HepG2 (cell line): ENCODE results near the gene CSPG5. TPM values are rescaled to one million over a fixed set of nuclear protein-coding genes. Genes with fewer than 3 reads are reported as not detected.
A peak's percentile ranks its signal among the peaks of the same experiment; 100 is the strongest.

Experiments used
- CBFB ChIP-seq: sonication (generic); formaldehyde crosslinking; IDR thresholded peaks from 2 replicates; pipeline ENCODE4 v1.4.0; 2020; ENCODE audit warnings: missing genetic modification reagents
- GABPA ChIP-seq, 2 experiments: IDR thresholded peaks; 2 replicates each; pipeline ENCODE4 v1.6.1; 2011 to 2016; ENCODE audit warnings: low read depth in 2 of 2, low read length in 1 of 2, missing biosample characterization in 1 of 2, missing genetic modification characterization in 1 of 2
- KDM5A ChIP-seq: fragments of 200-600 bp; sonication (generic); IDR thresholded peaks from 2 replicates; pipeline ENCODE4 v1.7.0; 2018; ENCODE audit warnings: antibody characterized with exemption, mild to moderate bottlenecking, low read length, borderline replicate concordance
- LCORL ChIP-seq, 2 experiments: fragments of 450-650 bp in 1 of 2; sonication (generic) in 1 of 2; formaldehyde crosslinking in 1 of 2; IDR thresholded peaks; 2 replicates each; pipeline versions ENCODE4 v1.5.0 to v1.6.1; 2017 to 2020; ENCODE audit warnings: antibody characterized with exemption in 1 of 2, missing genetic modification reagents in 1 of 2
- NR2F6 ChIP-seq, 2 experiments: IDR thresholded peaks; 2 replicates each; pipeline ENCODE4 v1.6.1; 2016; ENCODE audit warnings: antibody characterized with exemption in 1 of 2, mild to moderate bottlenecking in 1 of 2
- POLR2AphosphoS2 ChIP-seq: IDR thresholded peaks from 2 replicates; pipeline ENCODE4 v1.6.1; 2011; ENCODE audit warnings: low read depth, low read length, improper control_type of control experiment
- PRPF4 ChIP-seq: fragments of 200-400 bp; formaldehyde crosslinking; IDR thresholded peaks from 2 replicates; pipeline ENCODE4 v1.6.1; 2016; ENCODE audit warnings: low read length, low read depth; ENCODE audit not compliant: poor library complexity, severe bottlenecking
- RARA ChIP-seq: IDR thresholded peaks from 2 replicates; pipeline ENCODE4 v1.6.1; 2016; ENCODE audit warnings: missing genetic modification reagents, missing compliant biosample characterization
- RNF2 ChIP-seq: fragments of 450-650 bp; conservative IDR thresholded peaks from 2 replicates; pipeline ENCODE4 v1.6.1; 2016; ENCODE audit warnings: low read depth
- SIN3B ChIP-seq: fragments of 150-350 bp; IDR thresholded peaks from 2 replicates; pipeline ENCODE4 v1.6.1; 2014; ENCODE audit warnings: low read length
- TP53 ChIP-seq: sonication (generic); formaldehyde crosslinking; conservative IDR thresholded peaks from 2 replicates; pipeline ENCODE4 v1.4.0; 2020; ENCODE audit warnings: missing genetic modification reagents
- ZBTB38 ChIP-seq: sonication (generic); formaldehyde crosslinking; IDR thresholded peaks from 2 replicates; pipeline ENCODE4 v1.5.1; 2020; ENCODE audit warnings: mild to moderate bottlenecking, missing genetic modification reagents
- ZBTB8A ChIP-seq: sonication (generic); formaldehyde crosslinking; IDR thresholded peaks from 2 replicates; pipeline ENCODE4 v1.4.0; 2020; ENCODE audit warnings: mild to moderate bottlenecking, low read depth, missing genetic modification reagents, borderline replicate concordance
- ZNF331 ChIP-seq: sonication (generic); formaldehyde crosslinking; IDR thresholded peaks from 2 replicates; pipeline ENCODE4 v1.4.0; 2020; ENCODE audit warnings: missing genetic modification reagents
- ZNF777 ChIP-seq: sonication (generic); formaldehyde crosslinking; IDR thresholded peaks from 2 replicates; pipeline ENCODE4 v1.4.0; 2020; ENCODE audit warnings: missing genetic modification reagents
- polyA plus RNA-seq, 8 experiments: library from polyadenylated mRNA; depleted of rRNA in 3 of 8; stranded (reverse) in 7 of 8; unstranded in 1 of 8; fragments of >200 nt; fragmentation: Illumina TruSeq in 4 of 8; extraction: Trizol in 4 of 8; gene quantifications; 2 replicates each; pipeline versions ENCODE4 v1.2.1 to v1.2.3, GENCODE V29; 2011 to 2016; ENCODE audit warnings: low read depth in 4 of 8, missing spikeins in 1 of 8, mixed read lengths in 1 of 8; ENCODE audit not compliant: insufficient read depth in 1 of 8
- total RNA-seq, 5 experiments: library from RNA; depleted of rRNA; stranded (reverse); fragments of >200 nt; fragmentation: Illumina TruSeq; extraction: Trizol; gene quantifications; 2 replicates each; pipeline ENCODE4 v1.2.3, GENCODE V29; 2016; ENCODE audit warnings: low read depth in 1 of 5
- TF ChIP-seq, protein P1 (sequence below), 2 experiments: fragments of 450-650 bp in 1 of 2; sonication (generic) in 1 of 2; formaldehyde crosslinking in 1 of 2; IDR thresholded peaks; 2 replicates each; pipeline versions ENCODE4 v1.6.1 to v1.8.0; 2016 to 2022; ENCODE audit warnings: antibody characterized with exemption in 1 of 2, mild to moderate bottlenecking in 1 of 2, missing genetic modification reagents in 1 of 2
- TF ChIP-seq, protein P2 (sequence below): sonication (generic); formaldehyde crosslinking; IDR thresholded peaks from 2 replicates; pipeline ENCODE4 v1.4.0; 2020; ENCODE audit warnings: mild to moderate bottlenecking, low read depth, missing genetic modification reagents

Gene CSPG5
- total and polyA plus RNA-seq, 2 of the 13 experiments (the other 11 are each of a cell fraction or from before 2014, with no cell fraction given): 0.07 to 0.15 TPM

DNA sequence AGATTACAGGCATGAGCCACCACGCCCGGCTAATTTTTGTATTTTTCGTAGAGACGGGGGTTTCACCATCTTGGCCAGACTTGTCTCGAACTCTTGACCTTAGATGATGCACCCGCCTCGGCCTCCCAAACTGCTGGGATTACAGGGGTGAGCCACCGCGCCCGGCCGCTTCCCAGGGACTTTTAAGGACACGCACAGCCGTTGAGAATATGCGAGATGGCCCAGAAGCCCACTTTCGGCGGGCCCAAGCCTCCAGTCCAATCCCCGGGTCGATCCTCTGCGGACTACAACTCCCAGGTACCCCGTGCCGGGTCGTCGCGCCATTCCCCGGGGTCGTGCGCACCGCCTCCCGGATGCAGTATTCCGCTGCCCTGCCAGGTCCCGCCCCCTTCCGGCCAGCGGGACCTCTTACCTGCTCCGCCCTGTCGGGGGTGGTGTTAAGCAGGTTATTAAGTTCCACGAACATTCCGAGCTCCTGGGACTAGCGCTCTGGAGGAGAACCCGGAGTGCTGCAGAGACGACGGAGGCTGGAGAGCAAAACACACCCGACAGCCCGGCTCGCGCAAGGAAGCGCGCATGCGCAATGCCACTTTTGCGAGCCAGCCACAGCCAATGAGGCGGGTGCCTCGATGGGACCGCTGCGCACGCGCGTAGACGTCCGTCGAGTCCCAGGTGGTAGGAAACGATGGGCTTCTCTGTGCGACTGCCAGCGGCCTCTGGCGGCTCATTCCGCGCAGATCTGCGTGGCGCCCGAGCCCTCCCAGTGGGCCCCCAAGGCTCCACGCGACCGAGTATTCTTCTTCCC, 65.3 kb downstream of the CSPG5 start, which contains the start of gene ELP6 (continued):
- 0 out of 2 replicates have a peak, but pooled peaks have one; percentile 35 for TF ChIP-seq RNF2
- no peak; the same call in 1 of the 2 replicates for TF ChIP-seq SIN3B
- peak; percentile 27; the same call in 1 of the 2 replicates for TF ChIP-seq RARA (CRISPR knock-in tag)
- TF ChIP-seq PRPF4: no peak
- no peak; the same call in none of the 2 replicates for TF ChIP-seq ZNF331 (CRISPR knock-in tag)
- TF ChIP-seq, protein P1, sequence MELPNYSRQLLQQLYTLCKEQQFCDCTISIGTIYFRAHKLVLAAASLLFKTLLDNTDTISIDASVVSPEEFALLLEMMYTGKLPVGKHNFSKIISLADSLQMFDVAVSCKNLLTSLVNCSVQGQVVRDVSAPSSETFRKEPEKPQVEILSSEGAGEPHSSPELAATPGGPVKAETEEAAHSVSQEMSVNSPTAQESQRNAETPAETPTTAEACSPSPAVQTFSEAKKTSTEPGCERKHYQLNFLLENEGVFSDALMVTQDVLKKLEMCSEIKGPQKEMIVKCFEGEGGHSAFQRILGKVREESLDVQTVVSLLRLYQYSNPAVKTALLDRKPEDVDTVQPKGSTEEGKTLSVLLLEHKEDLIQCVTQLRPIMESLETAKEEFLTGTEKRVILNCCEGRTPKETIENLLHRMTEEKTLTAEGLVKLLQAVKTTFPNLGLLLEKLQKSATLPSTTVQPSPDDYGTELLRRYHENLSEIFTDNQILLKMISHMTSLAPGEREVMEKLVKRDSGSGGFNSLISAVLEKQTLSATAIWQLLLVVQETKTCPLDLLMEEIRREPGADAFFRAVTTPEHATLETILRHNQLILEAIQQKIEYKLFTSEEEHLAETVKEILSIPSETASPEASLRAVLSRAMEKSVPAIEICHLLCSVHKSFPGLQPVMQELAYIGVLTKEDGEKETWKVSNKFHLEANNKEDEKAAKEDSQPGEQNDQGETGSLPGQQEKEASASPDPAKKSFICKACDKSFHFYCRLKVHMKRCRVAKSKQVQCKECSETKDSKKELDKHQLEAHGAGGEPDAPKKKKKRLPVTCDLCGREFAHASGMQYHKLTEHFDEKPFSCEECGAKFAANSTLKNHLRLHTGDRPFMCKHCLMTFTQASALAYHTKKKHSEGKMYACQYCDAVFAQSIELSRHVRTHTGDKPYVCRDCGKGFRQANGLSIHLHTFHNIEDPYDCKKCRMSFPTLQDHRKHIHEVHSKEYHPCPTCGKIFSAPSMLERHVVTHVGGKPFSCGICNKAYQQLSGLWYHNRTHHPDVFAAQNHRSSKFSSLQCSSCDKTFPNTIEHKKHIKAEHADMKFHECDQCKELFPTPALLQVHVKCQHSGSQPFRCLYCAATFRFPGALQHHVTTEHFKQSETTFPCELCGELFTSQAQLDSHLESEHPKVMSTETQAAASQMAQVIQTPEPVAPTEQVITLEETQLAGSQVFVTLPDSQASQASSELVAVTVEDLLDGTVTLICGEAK (IDR thresholded peaks at IDR 0.05): peak; percentile 52
- TF ChIP-seq, protein P1 (CRISPR knock-in tag; IDR thresholded peaks at IDR 0.05): peak; percentile 75
- TF ChIP-seq, protein P2, sequence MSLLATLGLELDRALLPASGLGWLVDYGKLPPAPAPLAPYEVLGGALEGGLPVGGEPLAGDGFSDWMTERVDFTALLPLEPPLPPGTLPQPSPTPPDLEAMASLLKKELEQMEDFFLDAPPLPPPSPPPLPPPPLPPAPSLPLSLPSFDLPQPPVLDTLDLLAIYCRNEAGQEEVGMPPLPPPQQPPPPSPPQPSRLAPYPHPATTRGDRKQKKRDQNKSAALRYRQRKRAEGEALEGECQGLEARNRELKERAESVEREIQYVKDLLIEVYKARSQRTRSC (CRISPR knock-in tag): no peak
- TF ChIP-seq LCORL (IDR thresholded peaks at IDR 0.05): no peak
- peak; percentile 85 for TF ChIP-seq LCORL (CRISPR knock-in tag; IDR thresholded peaks at IDR 0.05)
- TF ChIP-seq KDM5A: peak; percentile 67; the same call in 1 of the 2 replicates
- TF ChIP-seq CBFB (CRISPR knock-in tag): peak; percentile 45; the same call in 1 of the 2 replicates
- TF ChIP-seq ZBTB38 (CRISPR knock-in tag): 0 out of 2 replicates have a peak, but pooled peaks have one; percentile 18
- peak; percentile 94 for TF ChIP-seq GABPA (IDR thresholded peaks at IDR 0.05; ENCODE audit: low read depth, low read length)
- TF ChIP-seq GABPA (CRISPR knock-in tag; IDR thresholded peaks at IDR 0.05; ENCODE audit: low read depth): peak; percentile 98
- no peak; the same call in 1 of the 2 replicates for TF ChIP-seq NR2F6 (IDR thresholded peaks at IDR 0.05)
- peak; percentile 67 for TF ChIP-seq NR2F6 (CRISPR knock-in tag; IDR thresholded peaks at IDR 0.05)
- no peak for TF ChIP-seq ZBTB8A (CRISPR knock-in tag)
- TF ChIP-seq ZNF777: peak; percentile 67
- TF ChIP-seq POLR2AphosphoS2: no peak
- peak; percentile 62; the same call in 1 of the 2 replicates for TF ChIP-seq TP53 (CRISPR knock-in tag)
